ENCODE data around the gene KATNB1.

DNA sequence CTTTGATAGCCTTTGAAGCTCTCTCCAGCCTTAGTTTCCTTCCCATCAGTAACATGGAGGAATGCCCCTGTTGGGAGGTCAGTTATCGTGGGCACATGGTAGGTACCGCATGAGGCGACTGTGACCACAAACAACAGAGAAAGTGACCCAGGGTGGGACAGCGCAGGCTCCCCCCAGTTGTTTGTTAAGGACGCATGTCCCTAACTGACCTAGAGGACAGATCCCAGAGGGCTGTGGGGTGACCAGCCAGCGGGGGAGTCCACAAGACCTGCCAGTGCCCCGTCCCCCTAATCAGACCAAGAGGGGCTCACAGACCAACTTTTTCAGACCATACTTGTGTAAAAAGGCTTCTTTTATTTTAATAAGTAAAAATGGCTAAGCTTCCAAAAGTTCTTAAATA lies 22.3 kb downstream of the KATNB1 start:
- TF ChIP-seq CSDC2 (CRISPR knock-in tag; IDR thresholded peaks at IDR 0.05) (no peak), ZC3H10 (CRISPR knock-in tag; IDR thresholded peaks at IDR 0.05) (no peak), ESRRG (CRISPR knock-in tag; IDR thresholded peaks at IDR 0.05) (no peak), ISL1 (CRISPR knock-in tag; IDR thresholded peaks at IDR 0.05) (no peak)
